H1 (cell line): ENCODE measurements around the gene CAPN3. TPM values are rescaled to one million over a fixed set of nuclear protein-coding genes. Genes with fewer than 3 reads are reported as not detected.

ENCODE experiments used
- CTCF ChIA-PET: fragments of 300-600 bp; sonication (Branson Sonifier 250); formaldehyde crosslinking; loops from one replicate; lab custom pipeline; 2021; ENCODE audit not compliant: partially characterized antibody; lab: Charles Lee
- POLR2A ChIA-PET: fragments of 300-600 bp; sonication (Branson Sonifier 250); formaldehyde crosslinking; loops from one replicate; lab custom pipeline; 2021; ENCODE audit warnings: inconsistent platforms; ENCODE audit not compliant: partially characterized antibody; lab: Charles Lee
- DNase-seq, 2 experiments: peaks; one replicate each; pipeline versions ENCODE4 v3.0.0 to v3.0.0-alpha.2; 2010 to 2022; ENCODE audit warnings: low spot score in 2 of 2, low read depth in 1 of 2, mixed read lengths in 1 of 2
- FAIRE-seq: peaks from 2 replicates; lab custom pipeline; 2011; peaks lifted over from hg19 to GRCh38; lab: Jason Lieb, UNC
- H2AFZ ChIP-seq: 2 replicates; pipeline ENCODE4 v1.8.1; 2012; ENCODE audit warnings: low read length, inconsistent platforms
- H2AK5ac ChIP-seq: 2 replicates; pipeline ENCODE4 v1.6.1; 2013; ENCODE audit warnings: low read depth, low read length
- H2BK120ac ChIP-seq: replicated peaks from 2 replicates; pipeline ENCODE3; 2013; ENCODE audit warnings: low read depth, low read length, inconsistent platforms
- H2BK12ac ChIP-seq: 2 replicates; pipeline ENCODE4 v1.6.1; 2013; ENCODE audit warnings: low read depth, low read length
- H2BK15ac ChIP-seq: 2 replicates; pipeline ENCODE4 v1.6.1; 2013; ENCODE audit warnings: low read length
- H2BK20ac ChIP-seq: 2 replicates; pipeline ENCODE4 v1.6.1; 2013; ENCODE audit warnings: low read length
- H2BK5ac ChIP-seq: 2 replicates; pipeline ENCODE4 v1.6.1; 2013; ENCODE audit warnings: low read depth, low read length
- H3K14ac ChIP-seq: 2 replicates; pipeline ENCODE4 v1.6.1; 2013; ENCODE audit warnings: inconsistent platforms; ENCODE audit not compliant: insufficient read length
- H3K18ac ChIP-seq: 2 replicates; pipeline ENCODE4 v1.6.1; 2013; ENCODE audit warnings: low read length; ENCODE audit errors: extremely low read depth
- H3K23ac ChIP-seq: 2 replicates; pipeline ENCODE4 v1.6.1; 2013; ENCODE audit warnings: inconsistent platforms; ENCODE audit not compliant: insufficient read length
- H3K23me2 ChIP-seq: 2 replicates; pipeline ENCODE4 v1.6.1; 2013; ENCODE audit warnings: low read depth, low read length
- H3K27ac ChIP-seq: 2 replicates; pipeline ENCODE4 v1.6.1; 2011; ENCODE audit warnings: low read depth, low read length, inconsistent platforms
- H3K27me3 ChIP-seq, 4 experiments: replicated peaks in 1 of 4; 1 replicate in 1 of 4; 2 replicates in 3 of 4; pipeline versions ENCODE4 v1.6.1 to v1.8.1; 2011 to 2013; ENCODE audit warnings: low read length in 3 of 4, mild to moderate bottlenecking in 3 of 4, inconsistent platforms in 2 of 4, mixed read lengths in 2 of 4, moderate library complexity in 1 of 4; ENCODE audit not compliant: control insufficient read depth in 3 of 4, insufficient read depth in 3 of 4; ENCODE audit errors: extremely low read depth in 1 of 4
- H3K36me3 ChIP-seq, 4 experiments: 2 replicates each; pipeline versions ENCODE4 v1.6.1 to v1.8.1; 2011 to 2013; ENCODE audit warnings: mild to moderate bottlenecking in 4 of 4, low read length in 3 of 4, moderate library complexity in 2 of 4, control low read depth in 1 of 4, inconsistent platforms in 1 of 4; ENCODE audit not compliant: insufficient read depth in 4 of 4, control insufficient read depth in 2 of 4
- H3K4ac ChIP-seq: replicated peaks from 2 replicates; pipeline ENCODE3; 2013; ENCODE audit warnings: low read length, low read depth, mixed read lengths, inconsistent platforms; ENCODE audit not compliant: insufficient read length
- H3K4me1 ChIP-seq, 4 experiments: replicated peaks in 1 of 4; 1 replicate in 1 of 4; 2 replicates in 3 of 4; pipeline versions ENCODE4 v1.6.1 to v1.8.1; 2011 to 2013; ENCODE audit warnings: low read length in 3 of 4, inconsistent platforms in 2 of 4, mixed read lengths in 1 of 4; ENCODE audit not compliant: insufficient read depth in 4 of 4, control insufficient read depth in 3 of 4
- H3K4me2 ChIP-seq, 2 experiments: 2 replicates each; pipeline versions ENCODE4 v1.6.1 to v1.8.1; 2011 to 2013; ENCODE audit warnings: low read depth in 2 of 2, low read length in 2 of 2, control low read depth in 1 of 2, inconsistent platforms in 1 of 2, mild to moderate bottlenecking in 1 of 2; ENCODE audit not compliant: insufficient read depth in 1 of 2
- H3K4me3 ChIP-seq, 4 experiments: fragments of 200-600, 300-600 bp in 1 of 4; sonication (generic), shearing (Covaris generic), sonication (Bioruptor Twin) in 1 of 4; 2 replicates each; pipeline versions ENCODE4 v1.5.1 to v1.8.1; 2011 to 2016; ENCODE audit warnings: low read length in 4 of 4, low read depth in 3 of 4, control low read depth in 2 of 4, inconsistent platforms in 2 of 4, mild to moderate bottlenecking in 2 of 4, mixed read lengths in 1 of 4, moderate library complexity in 1 of 4; ENCODE audit not compliant: insufficient read depth in 2 of 4; ENCODE audit errors: extremely low read depth in 1 of 4
- H3K56ac ChIP-seq: replicated peaks from 2 replicates; pipeline ENCODE3; 2013; ENCODE audit warnings: low read depth, mild to moderate bottlenecking, mixed read lengths, low read length, inconsistent platforms; ENCODE audit not compliant: insufficient read length
- H3K79me1 ChIP-seq: 2 replicates; pipeline ENCODE4 v1.6.1; 2013; ENCODE audit warnings: low read depth, low read length, control low read depth
- H3K79me2 ChIP-seq, 2 experiments: 2 replicates each; pipeline versions ENCODE4 v1.6.1 to v1.8.1; 2012 to 2013; ENCODE audit warnings: low read length in 2 of 2, mild to moderate bottlenecking in 2 of 2, inconsistent platforms in 1 of 2; ENCODE audit not compliant: insufficient read depth in 2 of 2, control insufficient read depth in 1 of 2
- H3K9ac ChIP-seq, 4 experiments: replicated peaks in 1 of 4; 1 replicate in 1 of 4; 2 replicates in 3 of 4; pipeline versions ENCODE4 v1.6.1 to v1.8.1; 2011 to 2013; ENCODE audit warnings: low read depth in 3 of 4, low read length in 3 of 4, control low read depth in 2 of 4, mild to moderate bottlenecking in 2 of 4, moderate library complexity in 2 of 4, inconsistent platforms in 1 of 4; ENCODE audit errors: extremely low read depth in 1 of 4
- H3K9me3 ChIP-seq, 2 experiments: 2 replicates each; pipeline versions ENCODE4 v1.6.1 to v1.8.1; 2012 to 2013; ENCODE audit warnings: mild to moderate bottlenecking in 2 of 2, moderate library complexity in 2 of 2, control low read depth in 1 of 2, inconsistent platforms in 1 of 2, low read depth in 1 of 2, low read length in 1 of 2, mixed read lengths in 1 of 2; ENCODE audit not compliant: insufficient read depth in 2 of 2
- H4K20me1 ChIP-seq, 2 experiments: replicated peaks in 1 of 2; 2 replicates each; pipeline versions ENCODE3 to v1.8.1; 2011 to 2013; ENCODE audit warnings: inconsistent platforms in 2 of 2, low read length in 2 of 2, mild to moderate bottlenecking in 1 of 2; ENCODE audit not compliant: insufficient read depth in 2 of 2, control insufficient read depth in 1 of 2
- H4K5ac ChIP-seq: 2 replicates; pipeline ENCODE4 v1.6.1; 2013; ENCODE audit warnings: low read length, low read depth, mixed read lengths, inconsistent platforms; ENCODE audit not compliant: insufficient read length
- H4K8ac ChIP-seq: 2 replicates; pipeline ENCODE4 v1.8.0; 2013; ENCODE audit warnings: mild to moderate bottlenecking, moderate library complexity, low read length, inconsistent platforms; ENCODE audit not compliant: insufficient read depth; ENCODE audit errors: extremely low read depth
- H4K91ac ChIP-seq: replicated peaks from 2 replicates; pipeline ENCODE3; 2013; ENCODE audit warnings: low read length, mixed read lengths, inconsistent platforms; ENCODE audit not compliant: insufficient read length
- RNF2 ChIP-seq: fragments of 200-900, 300-1000 bp; sonication (generic); IDR thresholded peaks from 2 replicates; pipeline ENCODE4 v1.7.1; 2016; ENCODE audit warnings: borderline replicate concordance, low read depth, mild to moderate bottlenecking, antibody characterized with exemption, low read length; ENCODE audit not compliant: poor library complexity, severe bottlenecking; ENCODE audit errors: missing control alignments
- WGBS, 2 experiments: shearing (Covaris generic) in 1 of 2; methylation state at CpG; one replicate each; pipeline versions ENCODE4 v1.1.6 to v1.1.7; 2013 to 2015; ENCODE audit warnings: low lambda C conversion rate in 2 of 2, mixed read lengths in 2 of 2, inconsistent platforms in 1 of 2, low coverage in 1 of 2, missing lambda C conversion rate in 1 of 2; ENCODE audit not compliant: insufficient replicate concordance in 2 of 2, insufficient coverage in 1 of 2, insufficient read length in 1 of 2; ENCODE audit errors: extremely low coverage in 1 of 2, missing lambda C conversion rate in 1 of 2; 5-methylcytosine and 5-hydroxymethylcytosine counted together
- polyA plus RNA-seq, 7 experiments: library from polyadenylated mRNA; depleted of rRNA in 3 of 7; stranded (reverse) in 5 of 7; unstranded in 2 of 7; fragments of >200 nt in 5 of 7; fragments of 200-250 nt in 2 of 7; gene quantifications; 1 replicate in 5 of 7; 2 replicates in 1 of 7; 4 replicates in 1 of 7; pipeline versions ENCODE4 v1.2.1 to v1.2.3, GENCODE V29; 2011 to 2013; ENCODE audit warnings: missing spikeins in 2 of 7, mixed read lengths in 2 of 7
- total RNA-seq: library from RNA; stranded (reverse); fragmentation: NEBNext Ultra II Directional; extraction: Animal tissue kit (Norgen Biotek cat#: 25700); gene quantifications from 2 replicates; pipeline ENCODE4 v1.2.1, GENCODE V29; 2021

CAPN3 gene
- total and polyA plus RNA-seq, 2 of the 8 experiments (the other 6 are each of a cell fraction or from before 2014, with no cell fraction given), result 0.80 to 2.1 TPM

DNA sequence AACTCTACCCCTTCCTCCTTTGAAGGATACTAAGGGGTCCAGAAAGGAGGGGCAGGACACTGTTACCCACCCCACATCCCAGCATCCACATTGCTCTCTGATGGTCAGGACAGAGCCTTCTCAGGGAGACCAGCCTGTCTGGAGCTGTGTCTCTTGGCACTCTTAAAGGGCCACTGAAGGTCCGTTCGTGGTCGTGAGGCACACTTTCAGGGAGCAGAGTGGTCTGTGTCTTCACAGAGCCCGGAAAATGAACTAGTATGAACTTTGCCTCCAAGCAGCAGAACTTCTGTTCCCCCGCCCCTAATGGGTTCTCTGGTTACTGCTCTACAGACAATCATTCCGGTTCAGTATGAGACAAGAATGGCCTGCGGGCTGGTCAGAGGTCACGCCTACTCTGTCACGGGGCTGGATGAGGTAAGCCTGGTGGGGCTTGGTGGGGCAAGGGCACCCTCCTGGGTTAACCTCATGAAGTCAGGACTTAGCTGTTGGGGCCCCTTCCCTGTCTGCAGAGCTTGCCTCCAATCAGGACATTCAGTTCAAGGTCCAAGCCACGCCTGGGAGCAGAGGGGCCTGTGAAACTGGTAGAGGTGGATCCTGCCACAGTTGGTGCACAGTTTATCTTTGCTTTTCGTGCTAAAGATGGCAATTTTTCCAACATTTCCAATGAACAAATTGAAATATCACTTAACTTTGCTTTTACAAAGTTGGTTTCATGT lies 33.2 kb downstream of the CAPN3 start:
- Histone ChIP-seq H3K79me2 (no peaks in the 10 kb centered on the region), H3K27me3 (no peaks in the 10 kb centered on the region), H2BK15ac (no peak overlapping the region), H3K4me2 (no peak overlapping the region), H2BK5ac (no peak overlapping the region), H3K4me3 (no peak overlapping the region), H3K9ac (no peak overlapping the region), H3K4me1 (no peaks in the 10 kb centered on the region), H2BK120ac (no peak overlapping the region), H2AK5ac (no peak overlapping the region), H3K4ac (no peak overlapping the region), H4K20me1 (no peaks in the 10 kb centered on the region), H3K23ac (no peak overlapping the region), H3K27ac (no peak overlapping the region), H3K23me2 (no peaks in the 10 kb centered on the region), H2BK20ac (no peak overlapping the region), H3K9me3 (no peaks in the 10 kb centered on the region), H3K18ac (no peak overlapping the region), H3K36me3 (no peaks in the 10 kb centered on the region), H3K14ac (no peak overlapping the region), H3K56ac (no peak overlapping the region), H2BK12ac (no peak overlapping the region), H2AFZ (no peak overlapping the region), H4K5ac (no peak overlapping the region)
- DNase-seq (no peak), FAIRE-seq (no peak)
- POLR2A ChIA-PET, result interaction anchor here (0.7 kb wide), 1 partner anchor 18 kb away, joined by 3 read pairs; no protein-coding TSS in a partner anchor
- CTCF ChIA-PET, result interaction anchor here (0.8 to 1.9 kb wide), 3 partner anchors 8 to 15 kb away, joined by 3 to 7 read pairs (median 3); no protein-coding TSS in a partner anchor
- no peak for TF ChIP-seq RNF2
- TF ChIP-seq, all 59 proteins: peak for 0
- Histone ChIP-seq H4K8ac (no peak overlapping the region), H4K91ac (no peak overlapping the region), H3K79me1 (no peaks in the 10 kb centered on the region)
- WGBS, 2 experiments, result 91% methylated on average over 11 of the region's 11 CpGs; no CpG with 5 or more reads in 1 of the 2 experiments
